ENCODE data around the gene HAUS8. TPM values are rescaled to one million over a fixed set of nuclear protein-coding genes. Genes with fewer than 3 reads are reported as not detected.

The HAUS8 gene
- total RNA-seq, 1 donor from 2014 or later: 9.1 TPM

DNA sequence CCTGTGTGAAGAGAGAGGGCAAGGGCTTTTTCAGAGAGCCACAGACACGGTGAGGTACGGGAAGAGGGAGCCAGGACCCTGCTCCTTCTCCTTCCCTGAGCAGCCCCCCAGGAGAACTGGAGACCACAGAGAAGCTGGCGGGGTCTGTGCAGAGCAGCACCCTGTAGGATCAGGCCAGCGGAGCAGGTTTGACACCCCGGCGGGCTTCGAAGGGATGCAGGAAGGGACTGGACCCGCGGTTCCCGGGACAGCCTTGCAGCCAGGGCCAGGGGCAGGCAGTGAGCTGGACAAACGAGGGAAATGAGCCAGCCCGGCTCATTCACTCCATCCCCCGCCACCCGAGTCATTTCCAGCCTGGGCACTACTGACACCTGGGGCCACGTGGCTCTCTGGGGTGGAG, 70.9 kb downstream of the HAUS8 start:
- no peak overlapping the region for H3K4me3 Mint-ChIP-seq (ENCODE audit: unreplicated experiment)
- peaks cover 4% of the 10 kb centered on the region for H3K36me3 Mint-ChIP-seq (ENCODE audit: unreplicated experiment)
- H3K27ac Mint-ChIP-seq (ENCODE audit: unreplicated experiment): no peak overlapping the region
- H3K4me1 Mint-ChIP-seq (ENCODE audit: low read depth, unreplicated experiment): no peaks in the 10 kb centered on the region
- DNase-seq: no peak
- no peaks in the 10 kb centered on the region for H3K27me3 Mint-ChIP-seq (ENCODE audit: unreplicated experiment)
- no peaks in the 10 kb centered on the region for H3K9me3 Mint-ChIP-seq (ENCODE audit: unreplicated experiment)
- TF ChIP-seq CTCF (IDR thresholded peaks at IDR 0.05; ENCODE audit: partially characterized antibody, unreplicated experiment): no peak

GRCh38 chr19:17002455-17002854, 72.8 kb downstream of the HAUS8 start:
- peaks cover 6% of the 10 kb centered on the region for H3K36me3 Mint-ChIP-seq (ENCODE audit: unreplicated experiment)
- H3K4me1 Mint-ChIP-seq (ENCODE audit: low read depth, unreplicated experiment): no peaks in the 10 kb centered on the region
- H3K4me3 Mint-ChIP-seq (ENCODE audit: unreplicated experiment): no peak overlapping the region
- peaks cover 5% of the 10 kb centered on the region for H3K9me3 Mint-ChIP-seq (ENCODE audit: unreplicated experiment)
- TF ChIP-seq CTCF (IDR thresholded peaks at IDR 0.05; ENCODE audit: partially characterized antibody, unreplicated experiment): no peak
- H3K27ac Mint-ChIP-seq (ENCODE audit: unreplicated experiment): no peak overlapping the region
- no peak for DNase-seq
- no peaks in the 10 kb centered on the region for H3K27me3 Mint-ChIP-seq (ENCODE audit: unreplicated experiment)

DNA sequence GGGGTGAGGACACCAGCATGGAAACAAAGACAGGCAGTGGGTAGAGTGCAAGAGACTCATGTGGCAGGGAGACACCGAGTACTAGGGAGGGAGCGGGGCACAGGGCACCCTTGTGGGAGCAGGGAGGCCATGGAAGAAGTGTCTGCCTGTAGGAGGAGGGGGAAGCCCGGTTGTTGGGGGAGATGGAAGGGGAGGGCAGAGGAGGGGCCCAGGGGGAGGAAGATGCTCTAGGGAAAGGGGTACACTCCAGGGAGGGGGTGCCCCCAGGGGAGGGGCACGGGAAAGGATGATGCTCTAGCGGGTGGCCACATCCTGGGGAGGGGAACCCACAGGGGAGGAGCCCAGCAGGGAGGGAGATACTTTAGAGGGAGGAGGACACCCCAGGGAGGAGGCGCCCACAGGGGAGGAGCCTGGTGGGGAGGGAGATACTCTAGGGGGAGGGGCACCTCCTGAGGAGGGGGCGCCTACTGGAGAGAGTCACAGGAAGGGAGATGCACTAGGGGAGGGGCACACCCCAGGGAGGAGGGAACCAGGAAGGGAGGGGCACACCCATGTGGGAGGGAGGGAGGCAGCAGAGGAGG, 73.6 kb downstream of the HAUS8 start:
- H3K4me3 Mint-ChIP-seq (ENCODE audit: unreplicated experiment): no peak overlapping the region
- peaks cover 5% of the 10 kb centered on the region for H3K9me3 Mint-ChIP-seq (ENCODE audit: unreplicated experiment)
- DNase-seq: no peak
- peaks cover 6% of the 10 kb centered on the region for H3K36me3 Mint-ChIP-seq (ENCODE audit: unreplicated experiment)
- H3K27ac Mint-ChIP-seq (ENCODE audit: unreplicated experiment): no peak overlapping the region
- no peaks in the 10 kb centered on the region for H3K4me1 Mint-ChIP-seq (ENCODE audit: low read depth, unreplicated experiment)
- H3K27me3 Mint-ChIP-seq (ENCODE audit: unreplicated experiment): no peaks in the 10 kb centered on the region
- TF ChIP-seq CTCF (IDR thresholded peaks at IDR 0.05; ENCODE audit: partially characterized antibody, unreplicated experiment): no peak

Other genes with a start within 250 kb of the HAUS8 start
- 97.9 TPM for gene SIN3B, start 246.1 kb downstream of the HAUS8 start, total RNA-seq (ENCODE audit: unreplicated experiment)
- not detected for gene F2RL3, start 186.5 kb downstream of the HAUS8 start, total RNA-seq (ENCODE audit: unreplicated experiment)
- 15.4 TPM for gene CPAMD8, start 48.6 kb downstream of the HAUS8 start, total RNA-seq (ENCODE audit: unreplicated experiment)
- gene MYO9B, start 325 bp upstream of the HAUS8 start, total RNA-seq (ENCODE audit: unreplicated experiment): 237 TPM
- gene USE1, start 139.9 kb upstream of the HAUS8 start, total RNA-seq (ENCODE audit: unreplicated experiment): 14.9 TPM
- gene OCEL1, start 150.8 kb upstream of the HAUS8 start, total RNA-seq (ENCODE audit: unreplicated experiment): 23.4 TPM
- 109 TPM for gene NR2F6, start 170.5 kb upstream of the HAUS8 start, total RNA-seq (ENCODE audit: unreplicated experiment)
- gene USHBP1, start 189.3 kb upstream of the HAUS8 start, total RNA-seq (ENCODE audit: unreplicated experiment): not detected
- 85.7 TPM for gene BABAM1, start 192.0 kb upstream of the HAUS8 start, total RNA-seq (ENCODE audit: unreplicated experiment)
- 9.3 TPM for gene ANKLE1, start 206.4 kb upstream of the HAUS8 start, total RNA-seq (ENCODE audit: unreplicated experiment)
- gene ABHD8, start 228.0 kb upstream of the HAUS8 start, total RNA-seq (ENCODE audit: unreplicated experiment): 14.1 TPM
- gene MRPL34, start 230.4 kb upstream of the HAUS8 start, total RNA-seq (ENCODE audit: unreplicated experiment): 80.7 TPM
- 81.2 TPM for gene DDA1, start 234.1 kb upstream of the HAUS8 start, total RNA-seq (ENCODE audit: unreplicated experiment)

Data from glutamatergic neuron (in vitro differentiated cells).